K562 (cell line): ENCODE results near the gene ECHDC1. TPM values are rescaled to one million over a fixed set of nuclear protein-coding genes. Genes with fewer than 3 reads are reported as not detected.

ENCODE experiments used
- CHD1 ChIP-seq: fragments of 200-600 bp; sonication (generic); IDR thresholded peaks from one replicate; pipeline ENCODE4 v1.6.1; 2012; ENCODE audit warnings: mild to moderate bottlenecking, moderate library complexity, low read length, inconsistent platforms
- ESRRA ChIP-seq: fragments of 450-650 bp; IDR thresholded peaks from 2 replicates; pipeline ENCODE4 v1.6.1; 2014; ENCODE audit warnings: low read depth, mild to moderate bottlenecking, moderate library complexity, borderline replicate concordance
- ETV6 ChIP-seq, 3 experiments: fragments of 150-350 bp in 1 of 3; sonication (generic) in 1 of 3; formaldehyde crosslinking in 1 of 3; IDR thresholded peaks; 2 replicates each; pipeline versions ENCODE4 v1.6.1 to v1.8.0; 2014 to 2022; ENCODE audit warnings: borderline replicate concordance in 2 of 3, low read depth in 2 of 3, antibody characterized with exemption in 1 of 3, low read length in 1 of 3, mild to moderate bottlenecking in 1 of 3, missing genetic modification reagents in 1 of 3
- FOS ChIP-seq: IDR thresholded peaks from 3 replicates; pipeline ENCODE4 v1.6.1; 2011; ENCODE audit not compliant: insufficient read length; ENCODE audit errors: extremely low read depth
- HEY1 ChIP-seq: fragments of 250-450 bp; sonication (Bioruptor Pico); IDR thresholded peaks from 2 replicates; pipeline ENCODE4 v1.5.0; 2020; ENCODE audit warnings: mild to moderate bottlenecking, moderate library complexity, borderline replicate concordance
- KLF13 ChIP-seq: fragments of 450-650 bp; IDR thresholded peaks from 2 replicates; pipeline ENCODE4 v1.6.1; 2016; ENCODE audit warnings: missing genetic modification characterization, low read depth, mild to moderate bottlenecking, missing compliant biosample characterization, moderate library complexity, borderline replicate concordance
- MEF2D ChIP-seq: conservative IDR thresholded peaks from 2 replicates; pipeline ENCODE4 v1.6.1; 2016; ENCODE audit warnings: low read depth, missing genetic modification characterization, missing compliant biosample characterization
- NCOA1 ChIP-seq: fragments of 450-650 bp; IDR thresholded peaks from 2 replicates; pipeline ENCODE4 v1.6.1; 2016; ENCODE audit warnings: low read depth
- SAP30 ChIP-seq: fragments of 200-600 bp; sonication (generic); IDR thresholded peaks from 2 replicates; pipeline ENCODE4 v1.6.1; 2012; ENCODE audit warnings: borderline replicate concordance, low read depth, mild to moderate bottlenecking, moderate library complexity, low read length, control low read depth, inconsistent platforms; ENCODE audit not compliant: insufficient read depth, poor library complexity, severe bottlenecking
- TAF7 ChIP-seq: fragments of 450-650 bp; IDR thresholded peaks from 2 replicates; pipeline ENCODE4 v1.6.1; 2016; ENCODE audit warnings: missing genetic modification characterization, missing compliant biosample characterization
- ZBTB26 ChIP-seq: fragments of 450-650 bp; formaldehyde crosslinking; IDR thresholded peaks from 2 replicates; pipeline ENCODE4 v1.4.0; 2022; ENCODE audit warnings: missing genetic modification characterization
- ZBTB33 ChIP-seq: sonication (generic); formaldehyde crosslinking; IDR thresholded peaks from 2 replicates; pipeline ENCODE4 v1.8.1; 2023; ENCODE audit warnings: mild to moderate bottlenecking, missing genetic modification reagents
- ZNF184 ChIP-seq: sonication (generic); formaldehyde crosslinking; IDR thresholded peaks from 2 replicates; pipeline ENCODE4 v1.5.0; 2020; ENCODE audit warnings: missing genetic modification reagents
- polyA plus RNA-seq, 8 experiments: library from polyadenylated mRNA; depleted of rRNA in 4 of 8; stranded (reverse) in 5 of 8; unstranded in 3 of 8; fragments of >200 nt; fragmentation: Nextera tagmentation in 2 of 8; fragmentation: Illumina TruSeq in 1 of 8; extraction: Ambion mirVana in 2 of 8; extraction: Trizol in 1 of 8; gene quantifications; 2 replicates each; pipeline versions ENCODE4 v1.2.1 to v1.2.3, GENCODE V29; 2011 to 2014; ENCODE audit warnings: inconsistent platforms in 1 of 8, missing spikeins in 1 of 8
- total RNA-seq, 7 experiments: library from RNA; depleted of rRNA in 6 of 7; stranded (reverse); fragments of >200 nt in 6 of 7; fragmentation: Illumina TruSeq in 2 of 7; extraction: Trizol in 2 of 7; gene quantifications; 2 replicates each; pipeline versions ENCODE4 v1.2.1 to v1.2.3, GENCODE V29; 2011 to 2021; ENCODE audit warnings: low replicate concordance in 1 of 7
- TF ChIP-seq, protein P1 (sequence below): fragments of 450-650 bp; IDR thresholded peaks from 2 replicates; pipeline ENCODE4 v1.6.1; 2016; ENCODE audit warnings: low read depth

The ECHDC1 gene
- total and polyA plus RNA-seq, 9 of the 15 experiments (the other 6 are each of a cell fraction or from before 2014, with no cell fraction given) = 58.0 to 105 (median 78.6) TPM

DNA sequence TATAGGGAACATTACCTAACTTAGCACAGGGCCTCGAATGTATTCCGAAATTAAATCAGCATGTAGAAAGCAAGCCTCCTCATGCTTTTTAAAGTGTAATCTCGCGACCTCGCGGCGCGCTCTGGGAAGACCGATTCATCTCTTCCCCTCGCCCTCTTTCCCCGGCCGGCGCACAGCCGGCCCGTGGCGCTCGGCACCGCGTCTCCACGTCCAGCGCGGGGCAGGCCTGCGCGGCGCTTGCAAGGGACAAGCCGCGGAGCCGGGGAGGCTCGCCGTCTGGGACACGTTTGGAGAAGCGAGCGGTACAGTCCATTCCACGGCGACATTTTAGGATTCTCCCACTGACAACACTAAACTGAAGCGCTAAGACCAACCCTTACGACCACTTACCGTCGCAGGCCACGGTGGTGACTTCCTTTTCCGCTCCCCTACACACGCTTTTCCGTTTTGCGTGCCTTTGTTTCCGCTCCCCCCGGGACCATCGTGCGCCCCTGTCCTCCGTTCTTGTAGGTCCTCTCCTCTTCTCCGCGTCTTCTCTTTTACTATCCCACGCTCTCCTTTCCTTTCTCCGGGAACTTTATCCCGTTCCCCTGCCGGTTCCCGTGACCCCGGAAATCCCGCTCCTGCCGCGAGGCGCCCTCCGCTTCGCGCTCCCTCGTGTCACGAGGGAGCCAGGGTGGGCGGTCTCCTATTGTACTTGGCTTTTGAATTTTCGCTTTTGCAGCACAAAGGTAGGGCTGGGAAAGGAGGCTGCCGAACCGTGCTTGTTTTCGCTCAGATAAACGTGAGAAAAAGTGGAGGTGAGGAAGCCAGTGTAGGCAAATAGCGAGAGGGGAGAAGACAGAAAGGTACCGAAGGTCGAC, at the start of gene ECHDC1 (continued):
- TF ChIP-seq ZNF184 (no peak), ZBTB33 (CRISPR knock-in tag) (peak; percentile 28; the same call in 1 of the 2 replicates), HEY1 (no peak), SAP30 (peak; percentile 30), TAF7 (tag) (peak; percentile 79), KLF13 (tag) (no peak), ETV6 (IDR thresholded peaks at IDR 0.05; ENCODE audit: borderline replicate concordance in 1 of 2, low read depth in 2 of 2, low read length in 1 of 2) (peak; percentile 58 to 76; a peak in 2 of 4 replicates), ETV6 (CRISPR knock-in tag; IDR thresholded peaks at IDR 0.05; ENCODE audit: borderline replicate concordance) (no peak), ESRRA (no peak), ZBTB26 (CRISPR knock-in tag) (no peak), CHD1 (peak; percentile 54), FOS (no peak), MEF2D (0 out of 2 replicates have a peak, but pooled peaks have one; percentile 5), NCOA1 (peak; percentile 92)
- TF ChIP-seq, protein P1, sequence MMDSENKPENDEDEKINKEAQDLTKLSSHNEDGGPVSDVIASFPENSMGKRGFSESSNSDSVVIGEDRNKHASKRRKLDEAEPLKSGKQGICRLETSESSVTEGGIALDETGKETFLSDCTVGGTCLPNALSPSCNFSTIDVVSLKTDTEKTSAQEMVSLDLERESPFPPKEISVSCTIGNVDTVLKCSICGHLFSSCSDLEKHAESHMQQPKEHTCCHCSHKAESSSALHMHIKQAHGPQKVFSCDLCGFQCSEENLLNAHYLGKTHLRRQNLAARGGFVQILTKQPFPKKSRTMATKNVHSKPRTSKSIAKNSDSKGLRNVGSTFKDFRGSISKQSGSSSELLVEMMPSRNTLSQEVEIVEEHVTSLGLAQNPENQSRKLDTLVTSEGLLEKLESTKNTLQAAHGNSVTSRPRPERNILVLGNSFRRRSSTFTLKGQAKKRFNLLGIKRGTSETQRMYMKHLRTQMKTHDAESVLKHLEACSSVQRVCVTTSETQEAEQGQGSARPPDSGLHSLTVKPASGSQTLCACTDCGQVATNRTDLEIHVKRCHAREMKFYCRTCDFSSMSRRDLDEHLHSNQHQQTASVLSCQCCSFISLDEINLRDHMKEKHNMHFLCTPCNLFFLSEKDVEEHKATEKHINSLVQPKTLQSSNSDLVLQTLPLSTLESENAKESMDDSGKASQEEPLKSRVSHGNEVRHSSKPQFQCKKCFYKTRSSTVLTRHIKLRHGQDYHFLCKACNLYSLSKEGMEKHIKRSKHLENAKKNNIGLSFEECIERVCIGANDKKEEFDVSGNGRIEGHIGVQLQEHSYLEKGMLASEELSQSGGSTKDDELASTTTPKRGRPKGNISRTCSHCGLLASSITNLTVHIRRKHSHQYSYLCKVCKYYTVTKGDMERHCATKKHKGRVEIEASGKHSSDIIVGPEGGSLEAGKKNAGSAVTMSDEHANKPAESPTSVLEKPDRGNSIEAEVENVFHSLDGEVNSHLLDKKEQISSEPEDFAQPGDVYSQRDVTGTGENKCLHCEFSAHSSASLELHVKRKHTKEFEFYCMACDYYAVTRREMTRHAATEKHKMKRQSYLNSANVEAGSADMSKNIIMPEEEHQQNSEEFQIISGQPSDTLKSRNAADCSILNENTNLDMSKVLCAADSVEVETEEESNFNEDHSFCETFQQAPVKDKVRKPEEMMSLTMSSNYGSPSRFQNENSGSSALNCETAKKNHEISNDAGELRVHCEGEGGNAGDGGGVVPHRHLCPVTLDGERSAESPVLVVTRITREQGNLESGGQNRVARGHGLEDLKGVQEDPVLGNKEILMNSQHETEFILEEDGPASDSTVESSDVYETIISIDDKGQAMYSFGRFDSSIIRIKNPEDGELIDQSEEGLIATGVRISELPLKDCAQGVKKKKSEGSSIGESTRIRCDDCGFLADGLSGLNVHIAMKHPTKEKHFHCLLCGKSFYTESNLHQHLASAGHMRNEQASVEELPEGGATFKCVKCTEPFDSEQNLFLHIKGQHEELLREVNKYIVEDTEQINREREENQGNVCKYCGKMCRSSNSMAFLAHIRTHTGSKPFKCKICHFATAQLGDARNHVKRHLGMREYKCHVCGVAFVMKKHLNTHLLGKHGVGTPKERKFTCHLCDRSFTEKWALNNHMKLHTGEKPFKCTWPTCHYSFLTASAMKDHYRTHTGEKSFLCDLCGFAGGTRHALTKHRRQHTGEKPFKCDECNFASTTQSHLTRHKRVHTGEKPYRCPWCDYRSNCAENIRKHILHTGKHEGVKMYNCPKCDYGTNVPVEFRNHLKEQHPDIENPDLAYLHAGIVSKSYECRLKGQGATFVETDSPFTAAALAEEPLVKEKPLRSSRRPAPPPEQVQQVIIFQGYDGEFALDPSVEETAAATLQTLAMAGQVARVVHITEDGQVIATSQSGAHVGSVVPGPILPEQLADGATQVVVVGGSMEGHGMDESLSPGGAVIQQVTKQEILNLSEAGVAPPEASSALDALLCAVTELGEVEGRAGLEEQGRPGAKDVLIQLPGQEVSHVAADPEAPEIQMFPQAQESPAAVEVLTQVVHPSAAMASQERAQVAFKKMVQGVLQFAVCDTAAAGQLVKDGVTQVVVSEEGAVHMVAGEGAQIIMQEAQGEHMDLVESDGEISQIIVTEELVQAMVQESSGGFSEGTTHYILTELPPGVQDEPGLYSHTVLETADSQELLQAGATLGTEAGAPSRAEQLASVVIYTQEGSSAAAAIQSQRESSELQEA = no peak
